Breast epithelium (tissue), 4 donors: ENCODE results near the gene ERFL. TPM values are rescaled to one million over a fixed set of nuclear protein-coding genes. Genes with fewer than 3 reads are reported as not detected.

Experiments used
- DNase-seq, 2 donors: peaks; one replicate each; pipeline ENCODE4 v3.0.0-alpha.2; 2019; ENCODE audit warnings: low spot score in 2 of 2
- H3K27ac ChIP-seq, 2 donors: fragments of 200-600 bp; sonication (generic) in 1 of 2; one replicate each; pipeline ENCODE4 v1.5.1; 2016 to 2019; ENCODE audit warnings: mild to moderate bottlenecking in 1 of 2
- H3K27me3 ChIP-seq, 2 donors: fragments of 200-600 bp; sonication (generic) in 1 of 2; one replicate each; pipeline versions ENCODE4 v1.5.1 to v1.6.0; 2017 to 2019; ENCODE audit warnings: control low read depth in 1 of 2, mild to moderate bottlenecking in 1 of 2
- H3K36me3 ChIP-seq: fragments of 200-600 bp; one replicate; pipeline ENCODE4 v1.5.1; 2019
- H3K4me1 ChIP-seq, 2 donors: fragments of 200-600 bp; sonication (generic); one replicate each; pipeline ENCODE4 v1.5.1; 2016 to 2019; ENCODE audit warnings: control low read depth in 1 of 2
- H3K4me3 ChIP-seq, 3 donors: fragments of 200-600 bp; sonication (generic); 1 replicate in 2 of 3; 2 replicates in 1 of 3; pipeline ENCODE4 v1.5.1; 2016 to 2019; ENCODE audit warnings: mild to moderate bottlenecking in 3 of 3, moderate library complexity in 2 of 3
- H3K9me3 ChIP-seq, 2 donors: fragments of 200-600 bp; sonication (generic) in 1 of 2; one replicate each; pipeline ENCODE4 v1.5.1; 2016 to 2019; ENCODE audit warnings: control low read depth in 1 of 2
- CTCF ChIP-seq, 3 donors: fragments of 450-650 bp; IDR thresholded peaks; one replicate each; pipeline ENCODE4 v1.5.1; 2016 to 2017; ENCODE audit warnings: antibody characterized with exemption in 3 of 3, mild to moderate bottlenecking in 3 of 3, moderate library complexity in 3 of 3
- POLR2A ChIP-seq: fragments of 450-650 bp; IDR thresholded peaks from one replicate; pipeline ENCODE4 v1.6.1; 2016; ENCODE audit warnings: antibody characterized with exemption, mild to moderate bottlenecking, moderate library complexity
- POLR2AphosphoS5 ChIP-seq, 3 donors: sonication (generic); formaldehyde crosslinking; IDR thresholded peaks; one replicate each; pipeline ENCODE4 v1.6.1; 2017; ENCODE audit warnings: antibody characterized with exemption in 3 of 3
- intact Hi-C: fragments of 100-400 bp; cut with DNase I; formaldehyde crosslinking; loops from one replicate; pipeline ENCODE4 v1.15.1; 2023; ENCODE audit warnings: low total_unique reads
- total RNA-seq, 3 donors: library from RNA; depleted of rRNA; stranded (reverse); fragments of >200 nt; gene quantifications; one replicate each; pipeline ENCODE4 v1.1.0, GENCODE V29; 2016

Gene ERFL
- total RNA-seq, 3 donors from 2014 or later = 0.15 TPM; not detected in 2

GRCh38 chr19:41928754-41929535 is 696 bp upstream of the ERFL start:
- H3K27ac ChIP-seq = no peak overlapping the region
- peak overlapping the region; percentile 26 to 64 (median 51) for H3K4me3 ChIP-seq
- peaks cover 3 to 82% of the 10 kb centered on the region in 2 donors for H3K27me3 ChIP-seq
- peaks cover 0 to 7% of the 10 kb centered on the region in 2 donors for H3K4me1 ChIP-seq
- no peaks in the 10 kb centered on the region for H3K9me3 ChIP-seq
- intact Hi-C loops = loop anchor here (1.0 to 5.0 kb wide), 3 partner anchors 37 to 447 kb away; no protein-coding TSS in a partner anchor
- no peak for DNase-seq
- H3K36me3 ChIP-seq = no peaks in the 10 kb centered on the region
- TF ChIP-seq POLR2A = no peak
- no peak for TF ChIP-seq POLR2AphosphoS5 (IDR thresholded peaks at IDR 0.05)
- no peak for TF ChIP-seq CTCF (IDR thresholded peaks at IDR 0.05)

DNA sequence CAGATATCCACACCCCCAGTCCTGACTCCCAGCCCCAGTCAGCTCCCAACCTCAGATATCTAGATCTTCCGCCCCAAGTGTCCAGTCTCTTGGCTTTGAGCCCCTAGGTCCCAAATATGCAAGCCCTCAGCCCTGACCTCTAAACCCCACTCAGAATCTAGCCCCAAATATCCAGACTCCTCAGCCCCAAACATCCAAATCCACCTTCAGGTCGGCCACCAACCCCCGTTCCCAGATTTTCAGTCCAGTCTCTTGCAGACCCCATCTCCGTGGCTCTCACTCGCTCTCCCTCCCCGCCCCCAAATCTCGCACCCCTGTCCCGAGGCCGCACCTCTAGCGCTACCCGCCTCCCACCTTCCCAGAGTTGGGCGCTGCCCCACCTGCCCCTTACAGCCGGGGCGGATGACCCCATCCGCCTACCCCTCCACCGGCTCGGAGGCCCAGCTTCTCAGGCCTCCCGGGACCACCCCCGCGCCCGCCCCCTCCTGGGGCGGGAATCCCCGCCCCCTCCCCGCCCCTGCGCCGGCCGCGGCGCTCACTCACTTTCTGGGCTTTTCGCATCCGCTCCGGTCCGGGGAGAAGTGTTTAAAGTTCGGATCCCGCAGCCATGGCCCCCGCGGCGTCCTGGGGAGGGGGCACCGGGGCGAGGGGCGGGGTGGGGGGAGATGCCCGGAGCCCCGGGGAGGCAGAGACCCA is 604 bp downstream of the ERFL start:
- no peak for DNase-seq
- peaks cover 3 to 86% of the 10 kb centered on the region in 2 donors for H3K27me3 ChIP-seq
- no peak overlapping the region for H3K27ac ChIP-seq
- H3K9me3 ChIP-seq = no peaks in the 10 kb centered on the region
- intact Hi-C loops = loop anchor here (5.0 kb wide), 1 partner anchor 445 kb away; no protein-coding TSS in a partner anchor
- no peak for TF ChIP-seq POLR2AphosphoS5 (IDR thresholded peaks at IDR 0.05)
- no peak for TF ChIP-seq POLR2A
- no peak for TF ChIP-seq CTCF (IDR thresholded peaks at IDR 0.05)
- H3K36me3 ChIP-seq = no peaks in the 10 kb centered on the region
- H3K4me1 ChIP-seq = peaks cover 0 to 7% of the 10 kb centered on the region in 2 donors
- peak overlapping the region; percentile 26 to 64 (median 51) for H3K4me3 ChIP-seq

DNA sequence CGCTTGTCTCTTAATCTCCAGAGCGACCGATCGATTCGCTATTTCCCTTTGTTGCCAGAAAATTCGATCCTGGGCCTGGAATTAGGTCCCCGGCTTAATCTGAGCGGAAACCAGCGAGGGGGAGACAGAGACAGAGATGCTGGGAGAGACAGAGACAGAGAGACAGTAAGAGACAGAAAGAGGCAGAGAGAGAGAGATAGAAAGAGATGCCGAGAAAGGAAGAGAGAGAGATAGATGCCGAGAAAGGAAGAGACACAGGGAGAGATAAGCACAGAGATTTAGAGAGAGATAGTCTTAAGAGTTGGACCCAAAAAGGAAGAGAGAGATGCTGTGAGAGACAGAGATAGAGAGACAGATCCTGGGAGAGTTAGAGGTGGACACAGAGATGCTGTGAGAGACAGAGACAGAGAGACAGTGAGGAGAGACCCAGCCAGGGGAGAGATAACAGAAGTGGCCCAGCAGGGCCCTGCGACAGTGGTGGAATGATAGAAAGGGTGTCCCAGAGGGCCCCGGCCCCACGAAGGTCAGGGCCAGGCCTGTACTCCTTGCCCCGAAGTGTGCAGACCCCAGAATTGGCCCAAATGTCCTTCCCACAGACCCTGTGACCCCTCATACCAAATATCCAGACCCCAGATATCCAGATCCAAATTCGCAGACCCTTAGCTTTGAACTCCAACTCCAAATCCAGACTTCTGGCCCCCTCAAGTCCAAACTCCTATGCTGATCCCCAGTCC is 1.3 kb downstream of the ERFL start:
- Histone ChIP-seq H3K36me3 (no peaks in the 10 kb centered on the region), H3K4me3 (no peak overlapping the region), H3K27me3 (peaks cover 3 to 86% of the 10 kb centered on the region in 2 donors), H3K4me1 (peaks cover 0 to 7% of the 10 kb centered on the region in 2 donors), H3K27ac (no peak overlapping the region), H3K9me3 (no peaks in the 10 kb centered on the region)
- no peak for DNase-seq
- TF ChIP-seq POLR2AphosphoS5 (IDR thresholded peaks at IDR 0.05) = no peak
- TF ChIP-seq CTCF (IDR thresholded peaks at IDR 0.05) = no peak
- intact Hi-C loops = loop anchor here (5.0 kb wide), 1 partner anchor 445 kb away; no protein-coding TSS in a partner anchor

- Histone ChIP-seq H3K9me3 (no peaks in the 10 kb centered on the region), H3K4me1 (peaks cover 0 to 7% of the 10 kb centered on the region in 2 donors), H3K36me3 (no peaks in the 10 kb centered on the region), H3K27ac (no peak overlapping the region), H3K27me3 (peaks cover 3 to 86% of the 10 kb centered on the region in 2 donors), H3K4me3 (no peak overlapping the region)
- no peak for DNase-seq
- intact Hi-C loops = loop anchor here (5.0 kb wide), 1 partner anchor 444 kb away; no protein-coding TSS in a partner anchor
- TF ChIP-seq POLR2AphosphoS5 (IDR thresholded peaks at IDR 0.05) = no peak
- TF ChIP-seq CTCF (IDR thresholded peaks at IDR 0.05) = no peak
- no peak for TF ChIP-seq POLR2A
Observed at GRCh38 chr19:41926028-41926762, 2.1 kb downstream of the ERFL start.
